Fibroblast of skin of right quadriceps (primary cell): ENCODE data around the gene C12orf57.

ENCODE experiments used
- DNase-seq: peaks from one replicate; pipeline ENCODE4 v3.0.0-alpha.2; 2013

The C12orf57 gene

GRCh38 chr12:6919588-6919987 is 24.2 kb upstream of the C12orf57 start:
- no peak for DNase-seq

- DNase-seq, result no peak
Observed at GRCh38 chr12:6921539-6921938, 22.3 kb upstream of the C12orf57 start.

- no peak for DNase-seq
Observed at GRCh38 chr12:6921996-6922946, 21.6 kb upstream of the C12orf57 start.

- no peak for DNase-seq
Observed at GRCh38 chr12:6923003-6923732, 20.7 kb upstream of the C12orf57 start.

GRCh38 chr12:6923851-6924250 is 20.0 kb upstream of the C12orf57 start:
- DNase-seq, result no peak

GRCh38 chr12:6925239-6925539 is 18.6 kb upstream of the C12orf57 start:
- no peak for DNase-seq

- peak; percentile 91 for DNase-seq
Observed at GRCh38 chr12:6925540-6926279, 18.1 kb upstream of the C12orf57 start.

- DNase-seq, result peak; percentile 85
Observed at GRCh38 chr12:6927379-6928021, 16.3 kb upstream of the C12orf57 start, which contains the start of gene ATN1. ATN1 (plus strand) TSS chr12:6927959; CDS start chr12:6934002, 6,043 bp downstream.

- DNase-seq, result no peak
Observed at GRCh38 chr12:6928022-6928702, 15.7 kb upstream of the C12orf57 start.

GRCh38 chr12:6928703-6929407 is 15.0 kb upstream of the C12orf57 start:
- no peak for DNase-seq

- DNase-seq, result no peak
Observed at GRCh38 chr12:6929466-6930452, 14.1 kb upstream of the C12orf57 start.

GRCh38 chr12:6932766-6933165 is 11.1 kb upstream of the C12orf57 start:
- no peak for DNase-seq

GRCh38 chr12:6934110-6934509 is 9.7 kb upstream of the C12orf57 start:
- no peak for DNase-seq

GRCh38 chr12:6935371-6936193 is 8.2 kb upstream of the C12orf57 start:
- DNase-seq, result no peak

GRCh38 chr12:6936194-6936635 is 7.6 kb upstream of the C12orf57 start:
- DNase-seq, result no peak

GRCh38 chr12:6936636-6937480 is 7.0 kb upstream of the C12orf57 start:
- no peak for DNase-seq

- peak; percentile 94 for DNase-seq
Observed at GRCh38 chr12:6937481-6938352, 6.1 kb upstream of the C12orf57 start.
